ENCODE data around the gene ZNF292. TPM values are rescaled to one million over a fixed set of nuclear protein-coding genes. Genes with fewer than 3 reads are reported as not detected.

Gene ZNF292
- total RNA-seq, 1 donor from 2014 or later = 89.9 TPM

GRCh38 chr6:87165185-87165584, 9.8 kb downstream of the ZNF292 start:
- DNase-seq = no peak
- TF ChIP-seq CTCF (IDR thresholded peaks at IDR 0.05; ENCODE audit: partially characterized antibody, unreplicated experiment) = no peak
- Mint-ChIP-seq H3K36me3 (ENCODE audit: unreplicated experiment) (no peaks in the 10 kb centered on the region), H3K4me3 (ENCODE audit: unreplicated experiment) (peak overlapping the region; percentile 52), H3K27ac (ENCODE audit: unreplicated experiment) (no peak overlapping the region), H3K4me1 (ENCODE audit: low read depth, unreplicated experiment) (peaks cover 39% of the 10 kb centered on the region), H3K9me3 (ENCODE audit: unreplicated experiment) (peaks cover 1% of the 10 kb centered on the region), H3K27me3 (ENCODE audit: unreplicated experiment) (no peaks in the 10 kb centered on the region)

DNA sequence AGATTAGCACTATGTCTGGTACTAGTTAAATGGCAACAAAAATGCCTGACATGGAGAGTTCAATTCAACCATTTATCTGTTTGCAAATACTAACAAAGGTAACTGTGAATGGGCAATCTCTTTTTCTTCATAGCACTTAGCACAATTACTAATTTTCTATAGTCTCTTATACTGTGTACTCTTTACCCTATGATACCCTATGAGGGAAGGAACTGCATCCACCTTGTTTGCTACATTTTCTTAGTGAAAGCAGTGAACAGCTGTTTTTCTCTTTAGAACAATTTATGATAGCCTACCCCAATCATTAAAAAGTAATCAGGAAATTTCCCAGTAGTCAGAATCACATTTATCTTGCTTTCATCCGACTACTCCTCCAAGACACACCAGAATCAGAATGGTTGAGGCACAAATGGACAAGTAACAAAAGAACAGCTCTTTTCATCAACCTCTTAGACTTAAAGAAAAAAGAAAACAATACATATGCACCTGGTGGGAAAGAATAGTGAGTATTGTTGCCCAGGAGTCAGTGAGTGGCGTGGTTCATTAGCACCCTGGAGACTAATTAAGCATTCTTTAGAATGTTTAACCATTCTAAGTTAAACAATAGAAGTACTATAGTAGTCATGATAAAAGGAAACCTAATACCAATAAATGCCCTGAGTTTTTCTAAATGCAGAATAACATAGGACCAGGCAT, 16.7 kb downstream of the ZNF292 start:
- no peaks in the 10 kb centered on the region for H3K27me3 Mint-ChIP-seq (ENCODE audit: unreplicated experiment)
- H3K4me3 Mint-ChIP-seq (ENCODE audit: unreplicated experiment) = no peak overlapping the region
- no peak overlapping the region for H3K27ac Mint-ChIP-seq (ENCODE audit: unreplicated experiment)
- peaks cover 2% of the 10 kb centered on the region for H3K9me3 Mint-ChIP-seq (ENCODE audit: unreplicated experiment)
- DNase-seq = no peak
- H3K36me3 Mint-ChIP-seq (ENCODE audit: unreplicated experiment) = no peaks in the 10 kb centered on the region
- peaks cover 24% of the 10 kb centered on the region for H3K4me1 Mint-ChIP-seq (ENCODE audit: low read depth, unreplicated experiment)
- no peak for TF ChIP-seq CTCF (IDR thresholded peaks at IDR 0.05; ENCODE audit: partially characterized antibody, unreplicated experiment)

- Mint-ChIP-seq H3K4me1 (ENCODE audit: low read depth, unreplicated experiment) (peaks cover 25% of the 10 kb centered on the region), H3K4me3 (ENCODE audit: unreplicated experiment) (no peak overlapping the region), H3K27ac (ENCODE audit: unreplicated experiment) (no peak overlapping the region), H3K27me3 (ENCODE audit: unreplicated experiment) (no peaks in the 10 kb centered on the region), H3K36me3 (ENCODE audit: unreplicated experiment) (no peaks in the 10 kb centered on the region), H3K9me3 (ENCODE audit: unreplicated experiment) (peaks cover 2% of the 10 kb centered on the region)
- no peak for TF ChIP-seq CTCF (IDR thresholded peaks at IDR 0.05; ENCODE audit: partially characterized antibody, unreplicated experiment)
- no peak for DNase-seq
Observed at GRCh38 chr6:87174078-87174579, 18.8 kb downstream of the ZNF292 start.

DNA sequence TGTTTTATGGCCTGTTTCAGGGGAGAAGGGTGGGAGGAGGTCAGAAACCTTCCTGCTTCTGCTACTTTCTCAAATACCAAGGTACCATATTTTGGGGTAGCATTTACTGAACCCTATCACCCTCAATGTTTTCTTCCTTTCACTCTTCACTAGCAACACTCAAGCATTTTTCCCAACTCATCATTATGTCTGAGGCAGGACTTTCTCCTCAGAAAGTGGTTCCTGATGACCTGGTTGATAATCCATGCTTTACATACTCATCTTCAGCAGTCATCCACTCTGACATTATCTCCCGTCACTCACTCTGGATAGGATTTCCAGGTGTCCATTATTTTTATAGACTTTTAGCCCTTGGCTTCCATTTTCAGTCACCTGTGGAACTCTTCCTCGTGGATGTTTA, 21.1 kb downstream of the ZNF292 start:
- H3K27ac Mint-ChIP-seq (ENCODE audit: unreplicated experiment) = no peak overlapping the region
- DNase-seq = no peak
- H3K36me3 Mint-ChIP-seq (ENCODE audit: unreplicated experiment) = no peaks in the 10 kb centered on the region
- no peak for TF ChIP-seq CTCF (IDR thresholded peaks at IDR 0.05; ENCODE audit: partially characterized antibody, unreplicated experiment)
- H3K4me3 Mint-ChIP-seq (ENCODE audit: unreplicated experiment) = no peak overlapping the region
- peaks cover 3% of the 10 kb centered on the region for H3K27me3 Mint-ChIP-seq (ENCODE audit: unreplicated experiment)
- peaks cover 4% of the 10 kb centered on the region for H3K9me3 Mint-ChIP-seq (ENCODE audit: unreplicated experiment)
- peaks cover 40% of the 10 kb centered on the region for H3K4me1 Mint-ChIP-seq (ENCODE audit: low read depth, unreplicated experiment)

- Mint-ChIP-seq H3K36me3 (ENCODE audit: unreplicated experiment) (no peaks in the 10 kb centered on the region), H3K9me3 (ENCODE audit: unreplicated experiment) (peaks cover 3% of the 10 kb centered on the region), H3K27me3 (ENCODE audit: unreplicated experiment) (peaks cover 3% of the 10 kb centered on the region), H3K4me1 (ENCODE audit: low read depth, unreplicated experiment) (peaks cover 28% of the 10 kb centered on the region), H3K27ac (ENCODE audit: unreplicated experiment) (peak overlapping the region; percentile 83), H3K4me3 (ENCODE audit: unreplicated experiment) (peak overlapping the region; percentile 58)
- DNase-seq = peak; percentile 54
- no peak for TF ChIP-seq CTCF (IDR thresholded peaks at IDR 0.05; ENCODE audit: partially characterized antibody, unreplicated experiment)
Observed at GRCh38 chr6:87180105-87180728, 24.9 kb downstream of the ZNF292 start.

All from glutamatergic neuron (in vitro differentiated cells).